Endodermal cell (in vitro differentiated cells): Measurements from ENCODE around the gene SDK2. TPM values are rescaled to one million over a fixed set of nuclear protein-coding genes. Genes with fewer than 3 reads are reported as not detected.

Experiments used
- DNase-seq: peaks from one replicate; pipeline ENCODE4 v3.0.0-alpha.2; 2017
- H3K27ac ChIP-seq: 2 replicates; pipeline ENCODE4 v1.5.1; 2013; ENCODE audit warnings: mild to moderate bottlenecking, low read depth, low read length, moderate library complexity
- H3K27me3 ChIP-seq: 2 replicates; pipeline ENCODE4 v1.6.1; 2013; ENCODE audit warnings: mild to moderate bottlenecking, low read length, moderate library complexity; ENCODE audit not compliant: insufficient read depth, control insufficient read depth, poor library complexity, severe bottlenecking
- H3K36me3 ChIP-seq: 2 replicates; pipeline ENCODE4 v1.7.0; 2013; ENCODE audit warnings: mild to moderate bottlenecking, low read length, moderate library complexity; ENCODE audit not compliant: control insufficient read depth, insufficient read depth
- H3K4me1 ChIP-seq: one replicate; pipeline ENCODE4 v1.7.0; 2013; ENCODE audit warnings: low read length; ENCODE audit not compliant: control insufficient read depth, insufficient read depth
- H3K4me3 ChIP-seq: 2 replicates; pipeline ENCODE4 v1.5.1; 2013; ENCODE audit warnings: mild to moderate bottlenecking, low read length, moderate library complexity
- H3K9ac ChIP-seq: 2 replicates; pipeline ENCODE4 v1.6.1; 2013; ENCODE audit warnings: mild to moderate bottlenecking, low read length, moderate library complexity; ENCODE audit not compliant: poor library complexity, severe bottlenecking; ENCODE audit errors: extremely low read depth
- H3K9me3 ChIP-seq: 2 replicates; pipeline ENCODE4 v1.6.1; 2013; ENCODE audit warnings: mild to moderate bottlenecking, low read length, moderate library complexity; ENCODE audit not compliant: control insufficient read depth
- H3K27ac Mint-ChIP-seq: 2 replicates; pipeline ENCODE4 v1.8.0; 2020; ENCODE audit warnings: mixed read lengths
- H3K27me3 Mint-ChIP-seq: 2 replicates; pipeline ENCODE4 v1.8.0; 2021; ENCODE audit warnings: mild to moderate bottlenecking, mixed read lengths; ENCODE audit not compliant: insufficient read depth
- H3K36me3 Mint-ChIP-seq: 2 replicates; pipeline ENCODE4 v1.8.0; 2020; ENCODE audit warnings: low read depth, mixed read lengths
- H3K4me1 Mint-ChIP-seq: 2 replicates; pipeline ENCODE4 v1.8.0; 2020; ENCODE audit warnings: mixed read lengths
- H3K4me3 Mint-ChIP-seq: 2 replicates; pipeline ENCODE4 v1.8.0; 2020; ENCODE audit warnings: mild to moderate bottlenecking, moderate library complexity, mixed read lengths
- H3K9me3 Mint-ChIP-seq: 2 replicates; pipeline ENCODE4 v1.8.0; 2020; ENCODE audit warnings: mild to moderate bottlenecking, mixed read lengths
- CTCF ChIP-seq: fragments of 200-600 bp; sonication (generic); conservative IDR thresholded peaks from 2 replicates; pipeline ENCODE4 v1.5.0; 2021; ENCODE audit warnings: antibody characterized with exemption, mild to moderate bottlenecking
- WGBS, 2 experiments: methylation state at CpG; one replicate each; pipeline versions ENCODE4 v1.1.5 to v1.1.7; 2013; ENCODE audit warnings: missing lambda C conversion rate in 2 of 2, mixed read lengths in 1 of 2; ENCODE audit not compliant: insufficient coverage in 1 of 2, insufficient read length in 1 of 2; 5-methylcytosine and 5-hydroxymethylcytosine counted together
- total RNA-seq, 2 donors: library from RNA; stranded (reverse); fragmentation: NEBNext Ultra II Directional in 1 of 2; extraction: Animal tissue kit (Norgen Biotek cat#: 25700) in 1 of 2; gene quantifications; 2 replicates in 1 of 2; 3 replicates in 1 of 2; pipeline ENCODE4 v1.2.1, GENCODE V29; 2021

Gene SDK2
- total RNA-seq, 2 donors from 2014 or later: 5.9 to 7.0 TPM

- no peaks in the 10 kb centered on the region for H3K4me1 ChIP-seq
- no peak overlapping the region for H3K4me3 Mint-ChIP-seq
- no peak for TF ChIP-seq CTCF
- peak; percentile 82 for DNase-seq
- no peak overlapping the region for H3K9ac ChIP-seq
- H3K27ac ChIP-seq: no peak overlapping the region
- H3K36me3 ChIP-seq: no peaks in the 10 kb centered on the region
- no peaks in the 10 kb centered on the region for H3K9me3 ChIP-seq
- no peak overlapping the region for H3K27ac Mint-ChIP-seq
- peaks cover 2% of the 10 kb centered on the region for H3K9me3 Mint-ChIP-seq
- no peaks in the 10 kb centered on the region for H3K36me3 Mint-ChIP-seq
- H3K4me3 ChIP-seq: no peak overlapping the region
- H3K4me1 Mint-ChIP-seq: peaks cover 10% of the 10 kb centered on the region
- no peaks in the 10 kb centered on the region for H3K27me3 ChIP-seq
- H3K27me3 Mint-ChIP-seq: peaks cover 9% of the 10 kb centered on the region
- WGBS, 2 experiments: 88 to 96% methylated on average over 10 of the region's 10 CpGs
These were observed 46.4 kb upstream of the SDK2 start for GRCh38 chr17:73690676-73691075.

GRCh38 chr17:73689596-73690275, 45.5 kb upstream of the SDK2 start:
- Histone ChIP-seq H3K36me3 (no peaks in the 10 kb centered on the region), H3K4me3 (no peak overlapping the region), H3K9me3 (no peaks in the 10 kb centered on the region), H3K9ac (no peak overlapping the region), H3K27ac (no peak overlapping the region), H3K27me3 (no peaks in the 10 kb centered on the region), H3K4me1 (no peaks in the 10 kb centered on the region)
- peak; percentile 36 for DNase-seq
- Mint-ChIP-seq H3K36me3 (no peaks in the 10 kb centered on the region), H3K27ac (no peak overlapping the region), H3K27me3 (peaks cover 10% of the 10 kb centered on the region), H3K4me1 (peaks cover 10% of the 10 kb centered on the region), H3K4me3 (no peak overlapping the region), H3K9me3 (no peaks in the 10 kb centered on the region)
- TF ChIP-seq CTCF: no peak
- WGBS, 2 experiments: 90 to 94% methylated on average over 10 to 13 of the region's 13 CpGs

GRCh38 chr17:73686961-73687360, 42.7 kb upstream of the SDK2 start:
- Mint-ChIP-seq H3K9me3 (peaks cover 3% of the 10 kb centered on the region), H3K27me3 (peaks cover 16% of the 10 kb centered on the region), H3K27ac (no peak overlapping the region), H3K4me3 (no peak overlapping the region), H3K36me3 (no peaks in the 10 kb centered on the region), H3K4me1 (peaks cover 19% of the 10 kb centered on the region)
- H3K4me1 ChIP-seq: no peaks in the 10 kb centered on the region
- no peak overlapping the region for H3K4me3 ChIP-seq
- WGBS, 2 experiments: 74% methylated on average over 3 of the region's 3 CpGs; no CpG with 5 or more reads in 1 of the 2 experiments
- H3K36me3 ChIP-seq: no peaks in the 10 kb centered on the region
- H3K27ac ChIP-seq: no peak overlapping the region
- H3K9me3 ChIP-seq: peaks cover 5% of the 10 kb centered on the region
- TF ChIP-seq CTCF: no peak
- H3K27me3 ChIP-seq: peaks cover 6% of the 10 kb centered on the region
- H3K9ac ChIP-seq: no peak overlapping the region
- peak; percentile 12 for DNase-seq
